Smooth muscle cell (in vitro differentiated cells): ENCODE measurements around the gene CDH4. TPM values are rescaled to one million over a fixed set of nuclear protein-coding genes. Genes with fewer than 3 reads are reported as not detected.

ENCODE experiments used
- DNase-seq: peaks from one replicate; lab custom pipeline; 2025; ENCODE audit not compliant: unreplicated experiment; lab: John Stamatoyannopoulos, UW
- H2AFZ ChIP-seq: fragments of 200-600 bp; sonication (generic); 2 replicates; pipeline ENCODE4 v1.6.0; 2016; ENCODE audit warnings: antibody characterized with exemption, low read depth, mild to moderate bottlenecking
- H3F3A ChIP-seq: fragments of 200-600 bp; sonication (generic); 2 replicates; pipeline ENCODE4 v1.6.0; 2017; ENCODE audit warnings: antibody characterized with exemption, low read depth
- H3K27ac ChIP-seq: fragments of 200-600 bp; sonication (generic); 2 replicates; pipeline ENCODE4 v1.5.1; 2016; ENCODE audit warnings: low read depth, mild to moderate bottlenecking
- H3K27me3 ChIP-seq: fragments of 200-600 bp; sonication (generic); 2 replicates; pipeline ENCODE4 v1.6.1; 2016; ENCODE audit warnings: low read depth, mild to moderate bottlenecking
- H3K36me3 ChIP-seq: fragments of 200-600 bp; sonication (generic); 2 replicates; pipeline ENCODE4 v1.5.1; 2016; ENCODE audit warnings: low read depth
- H3K4me1 ChIP-seq: fragments of 200-600 bp; sonication (generic); 2 replicates; pipeline ENCODE4 v1.5.1; 2016; ENCODE audit warnings: low read depth
- H3K4me2 ChIP-seq: fragments of 200-600 bp; sonication (generic); 2 replicates; pipeline ENCODE4 v1.6.0; 2016; ENCODE audit warnings: mild to moderate bottlenecking
- H3K4me3 ChIP-seq: fragments of 200-600 bp; sonication (generic); 2 replicates; pipeline ENCODE4 v1.5.1; 2016; ENCODE audit warnings: mild to moderate bottlenecking
- H3K79me2 ChIP-seq: fragments of 200-600 bp; sonication (generic); 2 replicates; pipeline ENCODE4 v1.6.0; 2016; ENCODE audit warnings: low read depth, mild to moderate bottlenecking
- H3K9ac ChIP-seq: fragments of 200-600 bp; sonication (generic); 2 replicates; pipeline ENCODE4 v1.6.0; 2016; ENCODE audit warnings: low read depth
- H3K9me3 ChIP-seq: fragments of 200-600 bp; sonication (generic); replicated peaks from 2 replicates; pipeline ENCODE4 v1.5.1; 2016; ENCODE audit warnings: low read depth
- H4K20me1 ChIP-seq: fragments of 200-600 bp; sonication (generic); 2 replicates; pipeline ENCODE4 v1.6.0; 2016; ENCODE audit warnings: low read depth
- CTCF ChIP-seq: fragments of 200-600 bp; sonication (generic); IDR thresholded peaks from 2 replicates; pipeline ENCODE4 v1.5.1; 2017; ENCODE audit warnings: borderline replicate concordance, mild to moderate bottlenecking, antibody characterized with exemption; ENCODE audit not compliant: insufficient read depth, poor library complexity, severe bottlenecking
- WGBS: methylation state at CpG from one replicate; pipeline ENCODE4 v1.1.7; 2016; ENCODE audit warnings: low lambda C conversion rate; 5-methylcytosine and 5-hydroxymethylcytosine counted together
- polyA plus RNA-seq: library from polyadenylated mRNA; unstranded; fragments of >200 nt; fragmentation: Nextera tagmentation; extraction: Ambion mirVana; gene quantifications from 2 replicates; pipeline ENCODE4 v1.2.1, GENCODE V29; 2016
- total RNA-seq: library from RNA; depleted of rRNA; stranded (reverse); fragments of >200 nt; gene quantifications from 2 replicates; pipeline ENCODE4 v1.2.3, GENCODE V29; 2014

The CDH4 gene
- total and polyA plus RNA-seq, 2 experiments from 2014 or later: 0.03 to 0.04 TPM

- H3K27me3 ChIP-seq: no peaks in the 10 kb centered on the region
- no peaks in the 10 kb centered on the region for H3K79me2 ChIP-seq
- H2AFZ ChIP-seq: no peak overlapping the region
- no peaks in the 10 kb centered on the region for H3K36me3 ChIP-seq
- no peak for DNase-seq
- no peak overlapping the region for H3K9ac ChIP-seq
- H3K27ac ChIP-seq: no peak overlapping the region
- no peak for TF ChIP-seq CTCF
- 87% methylated on average over 10 of the region's 10 CpGs for WGBS
- H3K4me1 ChIP-seq: peaks cover 15% of the 10 kb centered on the region
- H3K9me3 ChIP-seq: no peaks in the 10 kb centered on the region
- H3K4me2 ChIP-seq: no peak overlapping the region
- no peak overlapping the region for H3K4me3 ChIP-seq
- H4K20me1 ChIP-seq: no peaks in the 10 kb centered on the region
- no peaks in the 10 kb centered on the region for H3F3A ChIP-seq
These were observed 121.0 kb downstream of the CDH4 start for GRCh38 chr20:61373055-61373399.

GRCh38 chr20:61373956-61374545 is 122.0 kb downstream of the CDH4 start:
- Histone ChIP-seq H3K9ac (no peak overlapping the region), H3K36me3 (no peaks in the 10 kb centered on the region), H3K27me3 (no peaks in the 10 kb centered on the region), H4K20me1 (no peaks in the 10 kb centered on the region), H2AFZ (no peak overlapping the region), H3K4me2 (no peak overlapping the region), H3K9me3 (no peaks in the 10 kb centered on the region), H3K27ac (no peak overlapping the region), H3F3A (no peaks in the 10 kb centered on the region), H3K4me1 (peaks cover 15% of the 10 kb centered on the region), H3K4me3 (no peak overlapping the region), H3K79me2 (no peaks in the 10 kb centered on the region)
- DNase-seq: no peak
- TF ChIP-seq CTCF: no peak
- WGBS: 94% methylated on average over 19 of the region's 19 CpGs

GRCh38 chr20:61376541-61377240 is 124.6 kb downstream of the CDH4 start:
- H3F3A ChIP-seq: no peaks in the 10 kb centered on the region
- H2AFZ ChIP-seq: no peak overlapping the region
- no peaks in the 10 kb centered on the region for H3K79me2 ChIP-seq
- no peaks in the 10 kb centered on the region for H3K9me3 ChIP-seq
- WGBS: 92% methylated on average over 12 of the region's 12 CpGs
- no peak overlapping the region for H3K4me2 ChIP-seq
- no peak for TF ChIP-seq CTCF
- H3K27ac ChIP-seq: no peak overlapping the region
- H3K27me3 ChIP-seq: no peaks in the 10 kb centered on the region
- no peaks in the 10 kb centered on the region for H3K4me1 ChIP-seq
- no peaks in the 10 kb centered on the region for H3K36me3 ChIP-seq
- no peak overlapping the region for H3K9ac ChIP-seq
- no peak overlapping the region for H3K4me3 ChIP-seq
- no peak for DNase-seq
- no peaks in the 10 kb centered on the region for H4K20me1 ChIP-seq
